Thoracic aorta (tissue), 2 donors: Measurements from ENCODE around the gene SLC36A1. TPM values are rescaled to one million over a fixed set of nuclear protein-coding genes. Genes with fewer than 3 reads are reported as not detected.

Experiments used
- ATAC-seq: fragments of 150-250 bp; one replicate; pipeline ENCODE4 v1.8.0; 2017; ENCODE audit warnings: low read depth; ENCODE audit not compliant: insufficient number of reproducible peaks, low FRiP score
- DNase-seq: peaks from one replicate; pipeline ENCODE4 v3.0.0-alpha.2; 2020; ENCODE audit warnings: low spot score
- H3K27ac ChIP-seq, 2 donors: fragments of 200-600 bp; sonication (generic); 1 replicate in 1 of 2; 2 replicates in 1 of 2; pipeline ENCODE4 v1.5.1; 2016; ENCODE audit warnings: mild to moderate bottlenecking in 2 of 2, moderate library complexity in 2 of 2
- H3K27me3 ChIP-seq: fragments of 200-600 bp; sonication (generic); replicated peaks from 2 replicates; pipeline ENCODE4 v1.6.0; 2016; ENCODE audit warnings: mild to moderate bottlenecking; ENCODE audit not compliant: insufficient read depth
- H3K36me3 ChIP-seq: fragments of 200-600 bp; sonication (generic); one replicate; pipeline ENCODE4 v1.5.1; 2016
- H3K4me1 ChIP-seq, 2 donors: fragments of 200-600 bp; sonication (generic); 1 replicate in 1 of 2; 2 replicates in 1 of 2; pipeline versions ENCODE4 v1.5.1 to v1.6.0; 2016; ENCODE audit warnings: low read depth in 2 of 2, mild to moderate bottlenecking in 1 of 2; ENCODE audit not compliant: control insufficient read depth in 1 of 2
- H3K4me3 ChIP-seq: fragments of 200-600 bp; sonication (generic); 2 replicates; pipeline ENCODE4 v1.5.1; 2016; ENCODE audit warnings: mild to moderate bottlenecking
- H3K9me3 ChIP-seq: fragments of 200-600 bp; sonication (generic); 2 replicates; pipeline ENCODE4 v1.5.1; 2016
- total RNA-seq, 2 donors: library from RNA; depleted of rRNA; stranded (reverse); fragments of >200 nt; gene quantifications; one replicate each; pipeline versions ENCODE4 v1.1.0 to v1.2.3, GENCODE V29; 2016
- TF ChIP-seq, protein P1 (sequence below): fragments of 200-600 bp; sonication (generic); IDR thresholded peaks from one replicate; pipeline ENCODE4 v1.5.1; 2019; ENCODE audit warnings: antibody characterized with exemption

Gene SLC36A1
- total RNA-seq, 2 donors from 2014 or later = 16.0 to 26.5 TPM

DNA sequence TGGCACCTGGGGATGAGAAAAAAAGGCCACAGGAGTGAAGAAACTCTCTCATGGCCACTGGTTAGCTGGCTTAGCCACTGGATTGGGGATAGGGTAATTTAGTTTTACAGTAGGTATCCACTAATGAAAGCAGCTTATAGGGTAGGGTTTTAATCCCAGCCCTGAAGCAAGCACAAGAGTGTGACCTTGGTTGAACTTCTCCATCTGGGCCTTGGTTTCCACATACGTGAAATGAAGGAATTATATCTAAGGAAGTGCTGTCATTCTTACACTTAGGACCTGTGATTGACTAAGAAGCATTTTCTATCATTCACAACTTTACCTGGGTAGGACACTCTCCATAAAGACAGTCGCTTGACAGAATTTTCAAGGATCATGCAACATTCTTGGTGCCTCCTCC lies 94.2 kb downstream of the SLC36A1 start:
- ATAC-seq = no peak
- Histone ChIP-seq H3K27ac (no peak overlapping the region), H3K27me3 (no peaks in the 10 kb centered on the region), H3K4me3 (no peak overlapping the region), H3K36me3 (no peaks in the 10 kb centered on the region), H3K4me1 (no peaks in the 10 kb centered on the region), H3K9me3 (no peaks in the 10 kb centered on the region)
- TF ChIP-seq, protein P1, sequence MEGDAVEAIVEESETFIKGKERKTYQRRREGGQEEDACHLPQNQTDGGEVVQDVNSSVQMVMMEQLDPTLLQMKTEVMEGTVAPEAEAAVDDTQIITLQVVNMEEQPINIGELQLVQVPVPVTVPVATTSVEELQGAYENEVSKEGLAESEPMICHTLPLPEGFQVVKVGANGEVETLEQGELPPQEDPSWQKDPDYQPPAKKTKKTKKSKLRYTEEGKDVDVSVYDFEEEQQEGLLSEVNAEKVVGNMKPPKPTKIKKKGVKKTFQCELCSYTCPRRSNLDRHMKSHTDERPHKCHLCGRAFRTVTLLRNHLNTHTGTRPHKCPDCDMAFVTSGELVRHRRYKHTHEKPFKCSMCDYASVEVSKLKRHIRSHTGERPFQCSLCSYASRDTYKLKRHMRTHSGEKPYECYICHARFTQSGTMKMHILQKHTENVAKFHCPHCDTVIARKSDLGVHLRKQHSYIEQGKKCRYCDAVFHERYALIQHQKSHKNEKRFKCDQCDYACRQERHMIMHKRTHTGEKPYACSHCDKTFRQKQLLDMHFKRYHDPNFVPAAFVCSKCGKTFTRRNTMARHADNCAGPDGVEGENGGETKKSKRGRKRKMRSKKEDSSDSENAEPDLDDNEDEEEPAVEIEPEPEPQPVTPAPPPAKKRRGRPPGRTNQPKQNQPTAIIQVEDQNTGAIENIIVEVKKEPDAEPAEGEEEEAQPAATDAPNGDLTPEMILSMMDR = no peak
- no peak for DNase-seq

Other genes starting within 250 kb of the SLC36A1 start
- 10 to 100 TPM; 39.1 to 75.3 TPM for gene CCDC69, start 223.5 kb upstream of the SLC36A1 start, total RNA-seq
- gene GM2A, start 194.4 kb upstream of the SLC36A1 start, total RNA-seq = 10 to 100 TPM; 26.1 to 32.1 TPM
- not detected for gene SLC36A3, start 143.8 kb upstream of the SLC36A1 start, total RNA-seq
- not detected for gene SLC36A2, start 100.0 kb upstream of the SLC36A1 start, total RNA-seq
- gene FAT2, start 143.7 kb downstream of the SLC36A1 start, total RNA-seq = under 1 TPM in 1 of 2 donors, not detected in 1; 0.14 TPM
- gene SPARC, start 239.3 kb downstream of the SLC36A1 start, total RNA-seq = 1,000 to 10,000 TPM; 1,654 to 1,851 TPM